Astrocyte (in vitro differentiated cells and primary cell): ENCODE results near the gene PCTP. TPM values are rescaled to one million over a fixed set of nuclear protein-coding genes. Genes with fewer than 3 reads are reported as not detected.
A peak's percentile ranks its signal among the peaks of the same experiment; 100 is the strongest.

Experiments
- DNase-seq: peaks from one replicate; pipeline ENCODE4 v3.0.0-alpha.2; 2010; ENCODE audit warnings: low read depth
- FAIRE-seq: peaks from 2 replicates; lab custom pipeline; 2011; peaks lifted over from hg19 to GRCh38; lab: Jason Lieb, UNC
- H2AFZ ChIP-seq: 2 replicates; pipeline ENCODE4 v1.6.0; 2012; ENCODE audit warnings: low read depth, low read length, inconsistent platforms
- H3K27ac ChIP-seq: 2 replicates; pipeline ENCODE4 v1.5.1; 2011; ENCODE audit warnings: low read depth, low read length, inconsistent platforms
- H3K27me3 ChIP-seq: 2 replicates; pipeline ENCODE4 v1.6.0; 2011; ENCODE audit warnings: low read length, inconsistent platforms; ENCODE audit not compliant: insufficient read depth
- H3K36me3 ChIP-seq: 2 replicates; pipeline ENCODE4 v1.5.1; 2011; ENCODE audit warnings: low read length, inconsistent platforms; ENCODE audit not compliant: insufficient read depth
- H3K4me1 ChIP-seq: 2 replicates; pipeline ENCODE4 v1.5.1; 2011; ENCODE audit warnings: low read length, inconsistent platforms; ENCODE audit not compliant: insufficient read depth
- H3K4me2 ChIP-seq: 2 replicates; pipeline ENCODE4 v1.6.0; 2012; ENCODE audit warnings: low read length, inconsistent platforms
- H3K4me3 ChIP-seq: 2 replicates; pipeline ENCODE4 v1.5.1; 2011; ENCODE audit warnings: low read depth, mild to moderate bottlenecking, low read length, inconsistent platforms; ENCODE audit not compliant: insufficient read depth
- H3K79me2 ChIP-seq: 2 replicates; pipeline ENCODE4 v1.6.0; 2012; ENCODE audit warnings: mild to moderate bottlenecking, low read length, inconsistent platforms; ENCODE audit not compliant: insufficient read depth
- H3K9ac ChIP-seq: 2 replicates; pipeline ENCODE4 v1.6.0; 2012; ENCODE audit warnings: mild to moderate bottlenecking, low read length, inconsistent platforms
- H3K9me3 ChIP-seq: 2 replicates; pipeline ENCODE4 v1.5.1; 2012; ENCODE audit warnings: low read depth, mild to moderate bottlenecking, low read length, inconsistent platforms; ENCODE audit not compliant: insufficient read depth
- H4K20me1 ChIP-seq: 2 replicates; pipeline ENCODE4 v1.6.0; 2012; ENCODE audit warnings: low read length, inconsistent platforms; ENCODE audit not compliant: insufficient read depth
- H3K27ac Mint-ChIP-seq: one replicate; pipeline ENCODE4 v1.8.0; 2021; ENCODE audit warnings: mild to moderate bottlenecking, mixed read lengths; ENCODE audit not compliant: unreplicated experiment
- H3K27me3 Mint-ChIP-seq: one replicate; pipeline ENCODE4 v1.8.0; 2021; ENCODE audit warnings: low read depth, mixed read lengths; ENCODE audit not compliant: unreplicated experiment
- H3K36me3 Mint-ChIP-seq: one replicate; pipeline ENCODE4 v1.8.0; 2021; ENCODE audit warnings: low read depth, mixed read lengths; ENCODE audit not compliant: unreplicated experiment
- H3K4me1 Mint-ChIP-seq: one replicate; pipeline ENCODE4 v1.8.0; 2021; ENCODE audit warnings: low read depth, mixed read lengths; ENCODE audit not compliant: unreplicated experiment
- H3K4me3 Mint-ChIP-seq: one replicate; pipeline ENCODE4 v1.8.0; 2021; ENCODE audit warnings: mild to moderate bottlenecking, moderate library complexity, mixed read lengths; ENCODE audit not compliant: unreplicated experiment
- H3K9me3 Mint-ChIP-seq: one replicate; pipeline ENCODE4 v1.8.0; 2021; ENCODE audit warnings: mild to moderate bottlenecking, mixed read lengths; ENCODE audit not compliant: unreplicated experiment
- CTCF ChIP-seq: IDR thresholded peaks from 2 replicates; pipeline ENCODE4 v1.5.1; 2011; ENCODE audit warnings: low read depth, mild to moderate bottlenecking, inconsistent platforms, low read length, moderate library complexity; ENCODE audit not compliant: insufficient read depth
- EZH2 ChIP-seq: IDR thresholded peaks from 2 replicates; pipeline ENCODE4 v1.6.1; 2012; ENCODE audit warnings: mild to moderate bottlenecking, low read length, inconsistent platforms; ENCODE audit not compliant: insufficient read depth
- total RNA-seq: library from RNA; stranded (reverse); gene quantifications from 2 replicates; pipeline ENCODE4 v1.2.1, GENCODE V29; 2021

The PCTP gene
- total RNA-seq, 1 donor from 2014 or later: 16.4 TPM

- Mint-ChIP-seq H3K4me3 (peak overlapping the region; percentile 82), H3K36me3 (no peaks in the 10 kb centered on the region), H3K9me3 (no peaks in the 10 kb centered on the region), H3K27me3 (no peaks in the 10 kb centered on the region), H3K4me1 (peaks cover 32% of the 10 kb centered on the region), H3K27ac (no peak overlapping the region)
- H3K36me3 ChIP-seq: no peaks in the 10 kb centered on the region
- H3K4me3 ChIP-seq: no peak overlapping the region
- FAIRE-seq (no peak), DNase-seq (no peak)
- no peaks in the 10 kb centered on the region for H4K20me1 ChIP-seq
- no peak overlapping the region for H3K27ac ChIP-seq
- H3K4me1 ChIP-seq: peaks cover 19% of the 10 kb centered on the region
- no peaks in the 10 kb centered on the region for H3K9me3 ChIP-seq
- TF ChIP-seq EZH2 (no peak), CTCF (no peak)
- no peaks in the 10 kb centered on the region for H3K79me2 ChIP-seq
- no peak overlapping the region for H3K4me2 ChIP-seq
- H3K27me3 ChIP-seq: no peaks in the 10 kb centered on the region
- no peak overlapping the region for H2AFZ ChIP-seq
- H3K9ac ChIP-seq: no peak overlapping the region
Measured at GRCh38 chr17:55720919-55721836, 29.7 kb upstream of the PCTP start.

GRCh38 chr17:55722016-55722736, 28.7 kb upstream of the PCTP start:
- TF ChIP-seq CTCF (no peak), EZH2 (no peak)
- peaks cover 38% of the 10 kb centered on the region for H3K4me1 Mint-ChIP-seq
- Histone ChIP-seq H3K4me3 (peak overlapping the region; percentile 48), H3K9me3 (no peaks in the 10 kb centered on the region), H3K9ac (peak overlapping the region; percentile 62), H3K79me2 (no peaks in the 10 kb centered on the region), H2AFZ (peak overlapping the region; percentile 29), H3K27me3 (no peaks in the 10 kb centered on the region), H4K20me1 (no peaks in the 10 kb centered on the region), H3K4me1 (peaks cover 27% of the 10 kb centered on the region), H3K27ac (peak overlapping the region; percentile 16), H3K4me2 (peak overlapping the region; percentile 89), H3K36me3 (no peaks in the 10 kb centered on the region)
- H3K9me3 Mint-ChIP-seq: no peaks in the 10 kb centered on the region
- peak; percentile 23 for DNase-seq
- peak overlapping the region; percentile 89 for H3K27ac Mint-ChIP-seq
- H3K27me3 Mint-ChIP-seq: no peaks in the 10 kb centered on the region
- FAIRE-seq: no peak
- no peaks in the 10 kb centered on the region for H3K36me3 Mint-ChIP-seq
- H3K4me3 Mint-ChIP-seq: peak overlapping the region; percentile 82
